CD8-positive, alpha-beta memory T cell (primary cell): ENCODE data around the gene APP. TPM values are rescaled to one million over a fixed set of nuclear protein-coding genes. Genes with fewer than 3 reads are reported as not detected.

Experiments
- CTCF ChIA-PET: fragments of 350-600 bp; sonication (Branson Sonifier 250); formaldehyde crosslinking; loops from one replicate; lab custom pipeline; 2021; ENCODE audit warnings: antibody characterized with exemption; lab: Charles Lee
- POLR2A ChIA-PET: fragments of 350-600 bp; sonication (Branson Sonifier 250); formaldehyde crosslinking; loops from one replicate; lab custom pipeline; 2021; ENCODE audit warnings: antibody characterized with exemption; lab: Charles Lee
- DNase-seq, 5 donors: peaks; one replicate each; pipeline versions ENCODE4 v3.0.0 to v3.0.0-alpha.2; 2020 to 2022; ENCODE audit warnings: mixed read lengths in 1 of 5
- H3K27ac ChIP-seq: one replicate; pipeline ENCODE4 v1.7.0; 2013; ENCODE audit warnings: low read depth, mild to moderate bottlenecking, low read length, moderate library complexity
- H3K27me3 ChIP-seq: 2 replicates; pipeline ENCODE4 v1.7.0; 2013; ENCODE audit warnings: low read length, mild to moderate bottlenecking; ENCODE audit not compliant: insufficient read depth, poor library complexity, severe bottlenecking
- H3K36me3 ChIP-seq: 2 replicates; pipeline ENCODE4 v1.7.0; 2013; ENCODE audit warnings: mild to moderate bottlenecking, low read length, moderate library complexity; ENCODE audit not compliant: insufficient read depth
- H3K4me1 ChIP-seq: 2 replicates; pipeline ENCODE4 v1.7.0; 2013; ENCODE audit warnings: mild to moderate bottlenecking, low read length, moderate library complexity; ENCODE audit not compliant: insufficient read depth
- H3K4me3 ChIP-seq: 2 replicates; pipeline ENCODE4 v1.7.0; 2013; ENCODE audit warnings: mild to moderate bottlenecking, low read length
- H3K9me3 ChIP-seq: 2 replicates; pipeline ENCODE4 v1.7.0; 2013; ENCODE audit warnings: mild to moderate bottlenecking, low read length
- H3K27ac Mint-ChIP-seq, 8 donors: one replicate each; pipeline ENCODE4 v1.8.0; 2020 to 2021; ENCODE audit warnings: mixed read lengths in 8 of 8, mild to moderate bottlenecking in 6 of 8, inconsistent platforms in 3 of 8, moderate library complexity in 3 of 8
- H3K27me3 Mint-ChIP-seq, 2 donors: one replicate each; pipeline ENCODE4 v1.8.0; 2020 to 2021; ENCODE audit warnings: mixed read lengths in 2 of 2, mild to moderate bottlenecking in 1 of 2, moderate library complexity in 1 of 2
- H3K36me3 Mint-ChIP-seq, 3 donors: one replicate each; pipeline ENCODE4 v1.8.0; 2020 to 2021; ENCODE audit warnings: mixed read lengths in 3 of 3, inconsistent platforms in 1 of 3, mild to moderate bottlenecking in 1 of 3
- H3K4me1 Mint-ChIP-seq, 3 donors: one replicate each; pipeline ENCODE4 v1.8.0; 2020 to 2021; ENCODE audit warnings: mixed read lengths in 3 of 3, inconsistent platforms in 1 of 3, mild to moderate bottlenecking in 1 of 3
- H3K4me3 Mint-ChIP-seq, 7 donors: one replicate each; pipeline ENCODE4 v1.8.0; 2020 to 2021; ENCODE audit warnings: mixed read lengths in 7 of 7, mild to moderate bottlenecking in 6 of 7, moderate library complexity in 4 of 7, inconsistent platforms in 2 of 7
- H3K9me3 Mint-ChIP-seq, 5 donors: one replicate each; pipeline ENCODE4 v1.8.0; 2020 to 2022; ENCODE audit warnings: mixed read lengths in 5 of 5, mild to moderate bottlenecking in 3 of 5, moderate library complexity in 2 of 5, inconsistent platforms in 1 of 5
- polyA plus RNA-seq: library from polyadenylated mRNA; unstranded; fragments of 300-500 nt; fragmentation: Illumina TruSeq; gene quantifications from one replicate; pipeline ENCODE4 v1.2.3, GENCODE V29; 2021
- total RNA-seq, 2 experiments: library from RNA; stranded (reverse); gene quantifications; one replicate each; pipeline ENCODE4 v1.2.3, GENCODE V29; 2021

The APP gene
- total and polyA plus RNA-seq, 3 experiments from 2014 or later = 5.3 to 15.3 (median 15.2) TPM

- no peaks in the 10 kb centered on the region for H3K9me3 ChIP-seq
- H3K27me3 ChIP-seq = no peaks in the 10 kb centered on the region
- ChIA-PET CTCF (interaction anchor here (1.2 kb wide), 1 partner anchor 9 kb away, joined by 3 read pairs; no protein-coding TSS in a partner anchor), POLR2A (no interaction called here)
- no peaks in the 10 kb centered on the region for H3K36me3 ChIP-seq
- H3K4me1 Mint-ChIP-seq = no peaks in the 10 kb centered on the region
- no peaks in the 10 kb centered on the region for H3K4me1 ChIP-seq
- H3K9me3 Mint-ChIP-seq = no peaks in the 10 kb centered on the region
- no peak overlapping the region for H3K4me3 Mint-ChIP-seq
- H3K27ac ChIP-seq = no peak overlapping the region
- H3K4me3 ChIP-seq = no peak overlapping the region
- peaks cover 8 to 22% of the 10 kb centered on the region in 2 donors for H3K27me3 Mint-ChIP-seq
- DNase-seq = no peak
- H3K27ac Mint-ChIP-seq = no peak overlapping the region
- H3K36me3 Mint-ChIP-seq = peaks cover 0 to 2% (median 1%) of the 10 kb centered on the region in 3 donors
These were observed 283.4 kb downstream of the APP start for GRCh38 chr21:25887166-25887565.

GRCh38 chr21:25885880-25886279 is 284.7 kb downstream of the APP start:
- Histone ChIP-seq H3K27ac (no peak overlapping the region), H3K4me3 (no peak overlapping the region), H3K4me1 (no peaks in the 10 kb centered on the region), H3K27me3 (no peaks in the 10 kb centered on the region), H3K9me3 (no peaks in the 10 kb centered on the region), H3K36me3 (no peaks in the 10 kb centered on the region)
- ChIA-PET CTCF (interaction anchor here (1.2 to 1.4 kb wide), 2 partner anchors 10 to 278 kb away, joined by 3 read pairs; no protein-coding TSS in a partner anchor), POLR2A (no interaction called here)
- H3K36me3 Mint-ChIP-seq = peaks cover 0 to under 1% (median 0%) of the 10 kb centered on the region in 3 donors
- H3K4me3 Mint-ChIP-seq = no peak overlapping the region
- DNase-seq = no peak
- peak overlapping the region in 2 of 8 donors; percentile 16 to 67 for H3K27ac Mint-ChIP-seq
- H3K9me3 Mint-ChIP-seq = no peaks in the 10 kb centered on the region
- peaks cover 0 to 4% (median 0%) of the 10 kb centered on the region in 3 donors for H3K4me1 Mint-ChIP-seq
- peaks cover 8 to 21% of the 10 kb centered on the region in 2 donors for H3K27me3 Mint-ChIP-seq

GRCh38 chr21:25885405-25885804 is 285.2 kb downstream of the APP start:
- Histone ChIP-seq H3K9me3 (no peaks in the 10 kb centered on the region), H3K27me3 (no peaks in the 10 kb centered on the region), H3K4me1 (no peaks in the 10 kb centered on the region), H3K36me3 (no peaks in the 10 kb centered on the region), H3K27ac (no peak overlapping the region), H3K4me3 (no peak overlapping the region)
- ChIA-PET CTCF (interaction anchor here (1.4 kb wide), 1 partner anchor 278 kb away, joined by 3 read pairs; no protein-coding TSS in a partner anchor), POLR2A (no interaction called here)
- peaks cover 0 to 4% (median 0%) of the 10 kb centered on the region in 3 donors for H3K4me1 Mint-ChIP-seq
- H3K9me3 Mint-ChIP-seq = no peaks in the 10 kb centered on the region
- no peak for DNase-seq
- peaks cover 8 to 19% of the 10 kb centered on the region in 2 donors for H3K27me3 Mint-ChIP-seq
- H3K36me3 Mint-ChIP-seq = no peaks in the 10 kb centered on the region
- peak overlapping the region in 2 of 8 donors; percentile 9 to 67 for H3K27ac Mint-ChIP-seq
- H3K4me3 Mint-ChIP-seq = no peak overlapping the region

GRCh38 chr21:25884311-25884710 is 286.3 kb downstream of the APP start:
- Mint-ChIP-seq H3K4me1 (peaks cover 0 to 4% (median 0%) of the 10 kb centered on the region in 3 donors), H3K36me3 (no peaks in the 10 kb centered on the region), H3K27ac (no peak overlapping the region), H3K4me3 (no peak overlapping the region), H3K27me3 (peaks cover 6 to 19% of the 10 kb centered on the region in 2 donors), H3K9me3 (peaks cover 0 to 2% (median 0%) of the 10 kb centered on the region in 5 donors)
- POLR2A ChIA-PET = no interaction called here
- CTCF ChIA-PET = interaction anchor here (1.1 kb wide), 1 partner anchor 11 kb away, joined by 3 read pairs; no protein-coding TSS in a partner anchor
- DNase-seq = no peak
- H3K4me1 ChIP-seq = no peaks in the 10 kb centered on the region
- H3K27me3 ChIP-seq = no peaks in the 10 kb centered on the region
- no peak overlapping the region for H3K4me3 ChIP-seq
- H3K27ac ChIP-seq = no peak overlapping the region
- no peaks in the 10 kb centered on the region for H3K36me3 ChIP-seq
- H3K9me3 ChIP-seq = no peaks in the 10 kb centered on the region

GRCh38 chr21:25881524-25882376 is 288.8 kb downstream of the APP start:
- Mint-ChIP-seq H3K27ac (peak overlapping the region in 1 of 8 donors; percentile 5), H3K4me3 (no peak overlapping the region), H3K4me1 (peaks cover 0 to 4% (median 0%) of the 10 kb centered on the region in 3 donors), H3K9me3 (peaks cover 0 to 2% (median 0%) of the 10 kb centered on the region in 5 donors), H3K27me3 (peaks cover 2 to 8% of the 10 kb centered on the region in 2 donors), H3K36me3 (no peaks in the 10 kb centered on the region)
- no peak overlapping the region for H3K27ac ChIP-seq
- no peaks in the 10 kb centered on the region for H3K9me3 ChIP-seq
- peak; percentile 11 to 64 (median 32) for DNase-seq
- H3K27me3 ChIP-seq = no peaks in the 10 kb centered on the region
- ChIA-PET CTCF (interaction anchor here (1.7 to 2.0 kb wide), 2 partner anchors 14 to 18 kb away, joined by 3 to 5 read pairs; no protein-coding TSS in a partner anchor), POLR2A (no interaction called here)
- H3K4me3 ChIP-seq = no peak overlapping the region
- no peaks in the 10 kb centered on the region for H3K36me3 ChIP-seq
- H3K4me1 ChIP-seq = no peaks in the 10 kb centered on the region

GRCh38 chr21:25879203-25879602 is 291.4 kb downstream of the APP start:
- Mint-ChIP-seq H3K9me3 (peaks cover 0 to 2% (median 0%) of the 10 kb centered on the region in 5 donors), H3K27me3 (peaks cover 2 to 12% of the 10 kb centered on the region in 2 donors), H3K36me3 (no peaks in the 10 kb centered on the region), H3K27ac (no peak overlapping the region), H3K4me1 (peaks cover 0 to 4% (median 0%) of the 10 kb centered on the region in 3 donors), H3K4me3 (no peak overlapping the region)
- H3K9me3 ChIP-seq = no peaks in the 10 kb centered on the region
- no peaks in the 10 kb centered on the region for H3K27me3 ChIP-seq
- POLR2A ChIA-PET = no interaction called here
- H3K4me1 ChIP-seq = no peaks in the 10 kb centered on the region
- DNase-seq = no peak
- CTCF ChIA-PET = no interaction called here
- H3K36me3 ChIP-seq = no peaks in the 10 kb centered on the region
- H3K27ac ChIP-seq = no peak overlapping the region
- H3K4me3 ChIP-seq = no peak overlapping the region

GRCh38 chr21:25878344-25878743 is 292.2 kb downstream of the APP start:
- Mint-ChIP-seq H3K4me3 (no peak overlapping the region), H3K27me3 (peaks cover 0 to 12% of the 10 kb centered on the region in 2 donors), H3K9me3 (peaks cover 0 to 2% (median 0%) of the 10 kb centered on the region in 5 donors), H3K4me1 (peaks cover 0 to 4% (median 0%) of the 10 kb centered on the region in 3 donors), H3K27ac (peak overlapping the region in 1 of 8 donors; percentile 20), H3K36me3 (no peaks in the 10 kb centered on the region)
- POLR2A ChIA-PET = no interaction called here
- no peaks in the 10 kb centered on the region for H3K4me1 ChIP-seq
- no peaks in the 10 kb centered on the region for H3K9me3 ChIP-seq
- no peaks in the 10 kb centered on the region for H3K27me3 ChIP-seq
- no peaks in the 10 kb centered on the region for H3K36me3 ChIP-seq
- no peak overlapping the region for H3K4me3 ChIP-seq
- no peak for DNase-seq
- H3K27ac ChIP-seq = no peak overlapping the region
- CTCF ChIA-PET = no interaction called here

- Histone ChIP-seq H3K36me3 (no peaks in the 10 kb centered on the region), H3K27me3 (no peaks in the 10 kb centered on the region), H3K4me3 (no peak overlapping the region), H3K4me1 (no peaks in the 10 kb centered on the region), H3K9me3 (no peaks in the 10 kb centered on the region), H3K27ac (no peak overlapping the region)
- Mint-ChIP-seq H3K4me3 (no peak overlapping the region), H3K36me3 (no peaks in the 10 kb centered on the region), H3K27ac (no peak overlapping the region), H3K27me3 (peaks cover 0 to 25% of the 10 kb centered on the region in 2 donors), H3K9me3 (no peaks in the 10 kb centered on the region), H3K4me1 (no peaks in the 10 kb centered on the region)
- POLR2A ChIA-PET = no interaction called here
- CTCF ChIA-PET = interaction anchor here (0.7 kb wide), 1 partner anchor 10 kb away, joined by 3 read pairs; no protein-coding TSS in a partner anchor
- DNase-seq = no peak
These were observed 298.3 kb downstream of the APP start for GRCh38 chr21:25872271-25872670.
